HepG2 (cell line): ENCODE data around the gene CRLF1. TPM values are rescaled to one million over a fixed set of nuclear protein-coding genes. Genes with fewer than 3 reads are reported as not detected.

Experiments
- GATAD2A ChIP-seq: IDR thresholded peaks from 2 replicates; pipeline ENCODE4 v1.6.1; 2016
- REPIN1 ChIP-seq: sonication (generic); formaldehyde crosslinking; IDR thresholded peaks from 2 replicates; pipeline ENCODE4 v1.8.0; 2022; ENCODE audit warnings: missing genetic modification reagents, low read depth, mild to moderate bottlenecking, borderline replicate concordance
- SOX13 ChIP-seq, 3 experiments: fragments of 450-650 bp in 1 of 3; sonication (generic) in 1 of 3; formaldehyde crosslinking in 1 of 3; IDR thresholded peaks in 2 of 3; conservative IDR thresholded peaks in 1 of 3; 2 replicates each; pipeline versions ENCODE4 v1.5.0 to v1.6.1; 2016 to 2020; ENCODE audit warnings: antibody characterized with exemption in 1 of 3, mild to moderate bottlenecking in 1 of 3, missing compliant biosample characterization in 1 of 3, missing genetic modification reagents in 1 of 3, moderate library complexity in 1 of 3
- SRF ChIP-seq: IDR thresholded peaks from 2 replicates; pipeline ENCODE4 v1.6.1; 2011; ENCODE audit warnings: mild to moderate bottlenecking, low read depth, low read length, moderate library complexity
- TEAD2 ChIP-seq: sonication (generic); formaldehyde crosslinking; IDR thresholded peaks from 2 replicates; pipeline ENCODE4 v1.9.0; 2021; ENCODE audit warnings: missing genetic modification reagents
- ZFP1 ChIP-seq: IDR thresholded peaks from 2 replicates; pipeline ENCODE4 v1.6.1; 2016
- ZNF235 ChIP-seq: sonication (generic); formaldehyde crosslinking; IDR thresholded peaks from 2 replicates; pipeline ENCODE4 v1.8.1; 2023; ENCODE audit warnings: mild to moderate bottlenecking, missing genetic modification reagents, borderline replicate concordance
- ZNF850 ChIP-seq: sonication (generic); formaldehyde crosslinking; conservative IDR thresholded peaks from 2 replicates; pipeline ENCODE4 v1.9.0; 2021; ENCODE audit warnings: mild to moderate bottlenecking, missing genetic modification reagents
- polyA plus RNA-seq, 8 experiments: library from polyadenylated mRNA; depleted of rRNA in 3 of 8; stranded (reverse) in 7 of 8; unstranded in 1 of 8; fragments of >200 nt; fragmentation: Illumina TruSeq in 4 of 8; extraction: Trizol in 4 of 8; gene quantifications; 2 replicates each; pipeline versions ENCODE4 v1.2.1 to v1.2.3, GENCODE V29; 2011 to 2016; ENCODE audit warnings: low read depth in 4 of 8, missing spikeins in 1 of 8, mixed read lengths in 1 of 8; ENCODE audit not compliant: insufficient read depth in 1 of 8
- total RNA-seq, 5 experiments: library from RNA; depleted of rRNA; stranded (reverse); fragments of >200 nt; fragmentation: Illumina TruSeq; extraction: Trizol; gene quantifications; 2 replicates each; pipeline ENCODE4 v1.2.3, GENCODE V29; 2016; ENCODE audit warnings: low read depth in 1 of 5
- TF ChIP-seq, protein P1 (sequence below): sonication (generic); formaldehyde crosslinking; IDR thresholded peaks from 2 replicates; pipeline ENCODE4; 2020; ENCODE audit warnings: missing genetic modification reagents, mild to moderate bottlenecking, borderline replicate concordance
- TF ChIP-seq, protein P2 (sequence below): sonication (generic); formaldehyde crosslinking; IDR thresholded peaks from 2 replicates; pipeline ENCODE4 v1.9.0; 2021; ENCODE audit warnings: missing genetic modification reagents, borderline replicate concordance
- TF ChIP-seq, protein P3 (sequence below): sonication (generic); formaldehyde crosslinking; IDR thresholded peaks from 2 replicates; pipeline ENCODE4 v1.9.0; 2021; ENCODE audit warnings: missing genetic modification reagents, mild to moderate bottlenecking, borderline replicate concordance
- TF ChIP-seq, protein P4 (sequence below): sonication (generic); formaldehyde crosslinking; conservative IDR thresholded peaks from 2 replicates; pipeline ENCODE4 v1.4.0; 2020; ENCODE audit warnings: mild to moderate bottlenecking, missing genetic modification reagents, moderate library complexity
- TF ChIP-seq, protein P5 (sequence below): sonication (generic); formaldehyde crosslinking; IDR thresholded peaks from 2 replicates; pipeline ENCODE4 v1.4.0; 2020; ENCODE audit warnings: missing genetic modification reagents, borderline replicate concordance

CRLF1 gene
- total and polyA plus RNA-seq, 2 of the 13 experiments (the other 11 are each of a cell fraction or from before 2014, with no cell fraction given) = 217 to 296 TPM

DNA sequence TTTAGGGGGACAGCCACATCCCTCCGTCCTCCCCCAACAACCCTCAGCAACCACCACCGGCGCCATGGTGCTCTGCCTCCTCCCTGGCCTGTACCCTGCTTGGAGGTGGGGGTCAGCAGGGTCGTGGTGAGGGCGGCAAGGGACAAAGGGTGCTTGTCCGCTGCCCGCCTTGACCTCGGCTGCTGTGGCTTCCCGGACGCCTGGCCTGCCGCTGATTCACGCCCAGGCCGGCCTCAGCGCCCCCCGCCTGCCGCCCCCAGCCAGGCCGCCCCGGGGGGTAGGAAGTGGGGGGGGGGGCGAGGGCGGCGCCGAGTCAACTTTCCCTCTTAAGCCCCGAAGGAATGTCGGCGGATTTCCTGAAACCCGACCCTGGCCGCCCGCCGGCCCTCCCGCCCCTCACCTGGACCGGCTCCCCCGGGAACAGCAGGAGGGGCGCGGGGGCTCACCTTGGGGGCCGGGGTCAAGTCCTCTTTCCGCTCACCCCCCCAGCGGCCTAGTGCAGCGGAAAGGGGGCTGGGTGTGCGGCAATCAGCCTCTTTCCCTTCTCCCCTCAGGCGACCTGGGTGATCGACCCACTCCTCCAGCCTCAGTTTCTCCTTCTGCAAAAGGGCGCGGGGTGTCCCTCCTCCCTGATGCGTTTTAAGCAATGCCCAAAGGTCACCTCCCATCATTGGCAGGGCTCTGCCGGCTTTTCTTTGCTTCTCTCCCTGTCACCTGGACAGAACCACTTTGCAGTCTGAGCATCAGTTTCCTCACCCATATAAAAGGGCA lies 4.1 kb upstream of the CRLF1 start (continued):
- TF ChIP-seq, protein P1, sequence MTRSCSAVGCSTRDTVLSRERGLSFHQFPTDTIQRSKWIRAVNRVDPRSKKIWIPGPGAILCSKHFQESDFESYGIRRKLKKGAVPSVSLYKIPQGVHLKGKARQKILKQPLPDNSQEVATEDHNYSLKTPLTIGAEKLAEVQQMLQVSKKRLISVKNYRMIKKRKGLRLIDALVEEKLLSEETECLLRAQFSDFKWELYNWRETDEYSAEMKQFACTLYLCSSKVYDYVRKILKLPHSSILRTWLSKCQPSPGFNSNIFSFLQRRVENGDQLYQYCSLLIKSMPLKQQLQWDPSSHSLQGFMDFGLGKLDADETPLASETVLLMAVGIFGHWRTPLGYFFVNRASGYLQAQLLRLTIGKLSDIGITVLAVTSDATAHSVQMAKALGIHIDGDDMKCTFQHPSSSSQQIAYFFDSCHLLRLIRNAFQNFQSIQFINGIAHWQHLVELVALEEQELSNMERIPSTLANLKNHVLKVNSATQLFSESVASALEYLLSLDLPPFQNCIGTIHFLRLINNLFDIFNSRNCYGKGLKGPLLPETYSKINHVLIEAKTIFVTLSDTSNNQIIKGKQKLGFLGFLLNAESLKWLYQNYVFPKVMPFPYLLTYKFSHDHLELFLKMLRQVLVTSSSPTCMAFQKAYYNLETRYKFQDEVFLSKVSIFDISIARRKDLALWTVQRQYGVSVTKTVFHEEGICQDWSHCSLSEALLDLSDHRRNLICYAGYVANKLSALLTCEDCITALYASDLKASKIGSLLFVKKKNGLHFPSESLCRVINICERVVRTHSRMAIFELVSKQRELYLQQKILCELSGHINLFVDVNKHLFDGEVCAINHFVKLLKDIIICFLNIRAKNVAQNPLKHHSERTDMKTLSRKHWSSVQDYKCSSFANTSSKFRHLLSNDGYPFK (CRISPR knock-in tag) = no peak
- TF ChIP-seq TEAD2 (no peak), REPIN1 (peak; percentile 78; the same call in 1 of the 2 replicates), ZNF850 (CRISPR knock-in tag) (no peak), GATAD2A (CRISPR knock-in tag) (peak; percentile 63), ZFP1 (CRISPR knock-in tag) (0 out of 2 replicates have a peak, but pooled peaks have one; percentile 4), SRF (no peak), ZNF235 (CRISPR knock-in tag) (no peak; the same call in 1 of the 2 replicates), SOX13 (IDR thresholded peaks at IDR 0.05) (no peak), SOX13 (CRISPR knock-in tag; conservative IDR thresholded peaks at IDR 0.05 in 1 of 2, IDR thresholded peaks at IDR 0.05 in 1 of 2) (peak in 1 of 2 experiments; percentile 83; a peak in 2 of 4 replicates)
- TF ChIP-seq, protein P2, sequence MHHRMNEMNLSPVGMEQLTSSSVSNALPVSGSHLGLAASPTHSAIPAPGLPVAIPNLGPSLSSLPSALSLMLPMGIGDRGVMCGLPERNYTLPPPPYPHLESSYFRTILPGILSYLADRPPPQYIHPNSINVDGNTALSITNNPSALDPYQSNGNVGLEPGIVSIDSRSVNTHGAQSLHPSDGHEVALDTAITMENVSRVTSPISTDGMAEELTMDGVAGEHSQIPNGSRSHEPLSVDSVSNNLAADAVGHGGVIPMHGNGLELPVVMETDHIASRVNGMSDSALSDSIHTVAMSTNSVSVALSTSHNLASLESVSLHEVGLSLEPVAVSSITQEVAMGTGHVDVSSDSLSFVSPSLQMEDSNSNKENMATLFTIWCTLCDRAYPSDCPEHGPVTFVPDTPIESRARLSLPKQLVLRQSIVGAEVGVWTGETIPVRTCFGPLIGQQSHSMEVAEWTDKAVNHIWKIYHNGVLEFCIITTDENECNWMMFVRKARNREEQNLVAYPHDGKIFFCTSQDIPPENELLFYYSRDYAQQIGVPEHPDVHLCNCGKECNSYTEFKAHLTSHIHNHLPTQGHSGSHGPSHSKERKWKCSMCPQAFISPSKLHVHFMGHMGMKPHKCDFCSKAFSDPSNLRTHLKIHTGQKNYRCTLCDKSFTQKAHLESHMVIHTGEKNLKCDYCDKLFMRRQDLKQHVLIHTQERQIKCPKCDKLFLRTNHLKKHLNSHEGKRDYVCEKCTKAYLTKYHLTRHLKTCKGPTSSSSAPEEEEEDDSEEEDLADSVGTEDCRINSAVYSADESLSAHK = no peak
- TF ChIP-seq, protein P3, sequence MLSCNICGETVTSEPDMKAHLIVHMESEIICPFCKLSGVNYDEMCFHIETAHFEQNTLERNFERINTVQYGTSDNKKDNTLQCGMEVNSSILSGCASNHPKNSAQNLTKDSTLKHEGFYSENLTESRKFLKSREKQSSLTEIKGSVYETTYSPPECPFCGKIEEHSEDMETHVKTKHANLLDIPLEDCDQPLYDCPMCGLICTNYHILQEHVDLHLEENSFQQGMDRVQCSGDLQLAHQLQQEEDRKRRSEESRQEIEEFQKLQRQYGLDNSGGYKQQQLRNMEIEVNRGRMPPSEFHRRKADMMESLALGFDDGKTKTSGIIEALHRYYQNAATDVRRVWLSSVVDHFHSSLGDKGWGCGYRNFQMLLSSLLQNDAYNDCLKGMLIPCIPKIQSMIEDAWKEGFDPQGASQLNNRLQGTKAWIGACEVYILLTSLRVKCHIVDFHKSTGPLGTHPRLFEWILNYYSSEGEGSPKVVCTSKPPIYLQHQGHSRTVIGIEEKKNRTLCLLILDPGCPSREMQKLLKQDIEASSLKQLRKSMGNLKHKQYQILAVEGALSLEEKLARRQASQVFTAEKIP (CRISPR knock-in tag) = no peak
- TF ChIP-seq, protein P4, sequence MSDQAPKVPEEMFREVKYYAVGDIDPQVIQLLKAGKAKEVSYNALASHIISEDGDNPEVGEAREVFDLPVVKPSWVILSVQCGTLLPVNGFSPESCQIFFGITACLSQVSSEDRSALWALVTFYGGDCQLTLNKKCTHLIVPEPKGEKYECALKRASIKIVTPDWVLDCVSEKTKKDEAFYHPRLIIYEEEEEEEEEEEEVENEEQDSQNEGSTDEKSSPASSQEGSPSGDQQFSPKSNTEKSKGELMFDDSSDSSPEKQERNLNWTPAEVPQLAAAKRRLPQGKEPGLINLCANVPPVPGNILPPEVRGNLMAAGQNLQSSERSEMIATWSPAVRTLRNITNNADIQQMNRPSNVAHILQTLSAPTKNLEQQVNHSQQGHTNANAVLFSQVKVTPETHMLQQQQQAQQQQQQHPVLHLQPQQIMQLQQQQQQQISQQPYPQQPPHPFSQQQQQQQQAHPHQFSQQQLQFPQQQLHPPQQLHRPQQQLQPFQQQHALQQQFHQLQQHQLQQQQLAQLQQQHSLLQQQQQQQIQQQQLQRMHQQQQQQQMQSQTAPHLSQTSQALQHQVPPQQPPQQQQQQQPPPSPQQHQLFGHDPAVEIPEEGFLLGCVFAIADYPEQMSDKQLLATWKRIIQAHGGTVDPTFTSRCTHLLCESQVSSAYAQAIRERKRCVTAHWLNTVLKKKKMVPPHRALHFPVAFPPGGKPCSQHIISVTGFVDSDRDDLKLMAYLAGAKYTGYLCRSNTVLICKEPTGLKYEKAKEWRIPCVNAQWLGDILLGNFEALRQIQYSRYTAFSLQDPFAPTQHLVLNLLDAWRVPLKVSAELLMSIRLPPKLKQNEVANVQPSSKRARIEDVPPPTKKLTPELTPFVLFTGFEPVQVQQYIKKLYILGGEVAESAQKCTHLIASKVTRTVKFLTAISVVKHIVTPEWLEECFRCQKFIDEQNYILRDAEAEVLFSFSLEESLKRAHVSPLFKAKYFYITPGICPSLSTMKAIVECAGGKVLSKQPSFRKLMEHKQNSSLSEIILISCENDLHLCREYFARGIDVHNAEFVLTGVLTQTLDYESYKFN = peak; percentile 88
- TF ChIP-seq, protein P5, sequence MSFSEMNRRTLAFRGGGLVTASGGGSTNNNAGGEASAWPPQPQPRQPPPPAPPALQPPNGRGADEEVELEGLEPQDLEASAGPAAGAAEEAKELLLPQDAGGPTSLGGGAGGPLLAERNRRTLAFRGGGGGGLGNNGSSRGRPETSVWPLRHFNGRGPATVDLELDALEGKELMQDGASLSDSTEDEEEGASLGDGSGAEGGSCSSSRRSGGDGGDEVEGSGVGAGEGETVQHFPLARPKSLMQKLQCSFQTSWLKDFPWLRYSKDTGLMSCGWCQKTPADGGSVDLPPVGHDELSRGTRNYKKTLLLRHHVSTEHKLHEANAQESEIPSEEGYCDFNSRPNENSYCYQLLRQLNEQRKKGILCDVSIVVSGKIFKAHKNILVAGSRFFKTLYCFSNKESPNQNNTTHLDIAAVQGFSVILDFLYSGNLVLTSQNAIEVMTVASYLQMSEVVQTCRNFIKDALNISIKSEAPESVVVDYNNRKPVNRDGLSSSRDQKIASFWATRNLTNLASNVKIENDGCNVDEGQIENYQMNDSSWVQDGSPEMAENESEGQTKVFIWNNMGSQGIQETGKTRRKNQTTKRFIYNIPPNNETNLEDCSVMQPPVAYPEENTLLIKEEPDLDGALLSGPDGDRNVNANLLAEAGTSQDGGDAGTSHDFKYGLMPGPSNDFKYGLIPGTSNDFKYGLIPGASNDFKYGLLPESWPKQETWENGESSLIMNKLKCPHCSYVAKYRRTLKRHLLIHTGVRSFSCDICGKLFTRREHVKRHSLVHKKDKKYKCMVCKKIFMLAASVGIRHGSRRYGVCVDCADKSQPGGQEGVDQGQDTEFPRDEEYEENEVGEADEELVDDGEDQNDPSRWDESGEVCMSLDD (CRISPR knock-in tag) = peak; percentile 92
